ENCODE measurements around the gene KLHL26. TPM values are rescaled to one million over a fixed set of nuclear protein-coding genes. Genes with fewer than 3 reads are reported as not detected.
A peak's percentile ranks its signal among the peaks of the same experiment; 100 is the strongest.

The KLHL26 gene
- total RNA-seq, 1 donor from 2014 or later: 6.1 TPM

GRCh38 chr19:18660939-18661670, 24.3 kb downstream of the KLHL26 start:
- no peak for ATAC-seq

GRCh38 chr19:18662972-18663732, 26.3 kb downstream of the KLHL26 start:
- DNase-seq (ENCODE audit: low spot score): no peak
- ATAC-seq: no peak

More at GRCh38 chr19:18660939-18661670, 24.3 kb downstream of the KLHL26 start:
- no peak for DNase-seq (ENCODE audit: low spot score)

- ATAC-seq (no peak), DNase-seq (ENCODE audit: low spot score) (no peak)
Measured at GRCh38 chr19:18663940-18664530, 27.2 kb downstream of the KLHL26 start.

GRCh38 chr19:18665771-18666202, 29.0 kb downstream of the KLHL26 start:
- DNase-seq (ENCODE audit: low spot score) (no peak), ATAC-seq (no peak)

GRCh38 chr19:18666317-18666716, 29.5 kb downstream of the KLHL26 start:
- ATAC-seq: no peak

GRCh38 chr19:18666784-18667183, 30.0 kb downstream of the KLHL26 start:
- ATAC-seq: no peak
- no peak for DNase-seq (ENCODE audit: low spot score)

More at GRCh38 chr19:18666317-18666716, 29.5 kb downstream of the KLHL26 start:
- DNase-seq (ENCODE audit: low spot score): no peak

- ATAC-seq: no peak
Measured at GRCh38 chr19:18667531-18668251, 30.9 kb downstream of the KLHL26 start.

GRCh38 chr19:18668252-18668631, 31.4 kb downstream of the KLHL26 start:
- DNase-seq (ENCODE audit: low spot score) (no peak), ATAC-seq (no peak)

More at GRCh38 chr19:18667531-18668251, 30.9 kb downstream of the KLHL26 start:
- no peak for DNase-seq (ENCODE audit: low spot score)

GRCh38 chr19:18668744-18669523, 32.1 kb downstream of the KLHL26 start:
- ATAC-seq: no peak
- no peak for DNase-seq (ENCODE audit: low spot score)

- ATAC-seq (no peak), DNase-seq (ENCODE audit: low spot score) (no peak)
Measured at GRCh38 chr19:18669524-18669817, 32.6 kb downstream of the KLHL26 start.

GRCh38 chr19:18669883-18670282, 33.1 kb downstream of the KLHL26 start:
- DNase-seq (ENCODE audit: low spot score): no peak
- ATAC-seq: no peak

- ATAC-seq: no peak
- DNase-seq (ENCODE audit: low spot score): no peak
Measured at GRCh38 chr19:18670312-18670711, 33.5 kb downstream of the KLHL26 start.

GRCh38 chr19:18671303-18672043, 34.6 kb downstream of the KLHL26 start:
- DNase-seq (ENCODE audit: low spot score): no peak
- ATAC-seq: no peak

GRCh38 chr19:18672044-18672451, 35.2 kb downstream of the KLHL26 start:
- ATAC-seq (no peak), DNase-seq (ENCODE audit: low spot score) (no peak)

GRCh38 chr19:18672606-18673337, 35.9 kb downstream of the KLHL26 start:
- DNase-seq (ENCODE audit: low spot score) (peak; percentile 64), ATAC-seq (peak; percentile 78)

- ATAC-seq: peak; percentile 26
- no peak for DNase-seq (ENCODE audit: low spot score)
Measured at GRCh38 chr19:18674616-18675015, 37.8 kb downstream of the KLHL26 start.

GRCh38 chr19:18675779-18676178, 39.0 kb downstream of the KLHL26 start:
- DNase-seq (ENCODE audit: low spot score): no peak
- no peak for ATAC-seq

- ATAC-seq (no peak), DNase-seq (ENCODE audit: low spot score) (no peak)
Measured at GRCh38 chr19:18676692-18677091, 39.9 kb downstream of the KLHL26 start.

GRCh38 chr19:18677156-18677555, 40.3 kb downstream of the KLHL26 start:
- DNase-seq (ENCODE audit: low spot score): no peak
- no peak for ATAC-seq

All from left lobe of liver (tissue), 2 donors.